Nephron progenitor cell (in vitro differentiated cells): Measurements from ENCODE around the gene RECQL.

Experiments
- DNase-seq: peaks from one replicate; pipeline ENCODE4 v3.0.0; 2021
- H3K27ac Mint-ChIP-seq: 2 replicates; pipeline ENCODE4 v1.8.0; 2021; ENCODE audit warnings: mild to moderate bottlenecking, moderate library complexity, mixed read lengths
- H3K27me3 Mint-ChIP-seq: 2 replicates; pipeline ENCODE4 v1.8.0; 2021; ENCODE audit warnings: mild to moderate bottlenecking, low read depth, mixed read lengths; ENCODE audit not compliant: poor library complexity
- H3K36me3 Mint-ChIP-seq: 2 replicates; pipeline ENCODE4 v1.8.0; 2021; ENCODE audit warnings: low read depth, mixed read lengths
- H3K4me1 Mint-ChIP-seq: 2 replicates; pipeline ENCODE4 v1.8.0; 2021; ENCODE audit warnings: mixed read lengths
- H3K4me3 Mint-ChIP-seq: 2 replicates; pipeline ENCODE4 v1.8.0; 2021; ENCODE audit warnings: mild to moderate bottlenecking, moderate library complexity, mixed read lengths
- H3K9me3 Mint-ChIP-seq: 2 replicates; pipeline ENCODE4 v1.8.0; 2021; ENCODE audit warnings: mild to moderate bottlenecking, moderate library complexity, mixed read lengths
- TF ChIP-seq, protein P1 (sequence below): fragments of 200-600 bp; sonication (generic); IDR thresholded peaks from 2 replicates; pipeline ENCODE4 v1.5.0; 2021; ENCODE audit warnings: antibody characterized with exemption

The RECQL gene

GRCh38 chr12:21518451-21518850 is 17.0 kb upstream of the RECQL start:
- no peak overlapping the region for H3K4me3 Mint-ChIP-seq
- no peaks in the 10 kb centered on the region for H3K9me3 Mint-ChIP-seq

GRCh38 chr12:21516281-21516680 is 14.8 kb upstream of the RECQL start:
- TF ChIP-seq, protein P1, sequence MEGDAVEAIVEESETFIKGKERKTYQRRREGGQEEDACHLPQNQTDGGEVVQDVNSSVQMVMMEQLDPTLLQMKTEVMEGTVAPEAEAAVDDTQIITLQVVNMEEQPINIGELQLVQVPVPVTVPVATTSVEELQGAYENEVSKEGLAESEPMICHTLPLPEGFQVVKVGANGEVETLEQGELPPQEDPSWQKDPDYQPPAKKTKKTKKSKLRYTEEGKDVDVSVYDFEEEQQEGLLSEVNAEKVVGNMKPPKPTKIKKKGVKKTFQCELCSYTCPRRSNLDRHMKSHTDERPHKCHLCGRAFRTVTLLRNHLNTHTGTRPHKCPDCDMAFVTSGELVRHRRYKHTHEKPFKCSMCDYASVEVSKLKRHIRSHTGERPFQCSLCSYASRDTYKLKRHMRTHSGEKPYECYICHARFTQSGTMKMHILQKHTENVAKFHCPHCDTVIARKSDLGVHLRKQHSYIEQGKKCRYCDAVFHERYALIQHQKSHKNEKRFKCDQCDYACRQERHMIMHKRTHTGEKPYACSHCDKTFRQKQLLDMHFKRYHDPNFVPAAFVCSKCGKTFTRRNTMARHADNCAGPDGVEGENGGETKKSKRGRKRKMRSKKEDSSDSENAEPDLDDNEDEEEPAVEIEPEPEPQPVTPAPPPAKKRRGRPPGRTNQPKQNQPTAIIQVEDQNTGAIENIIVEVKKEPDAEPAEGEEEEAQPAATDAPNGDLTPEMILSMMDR, result no peak
- Mint-ChIP-seq H3K4me1 (peaks cover 7% of the 10 kb centered on the region), H3K9me3 (no peaks in the 10 kb centered on the region), H3K36me3 (peaks cover 8% of the 10 kb centered on the region), H3K27ac (no peak overlapping the region), H3K4me3 (no peak overlapping the region), H3K27me3 (no peaks in the 10 kb centered on the region)
- DNase-seq, result no peak

More at GRCh38 chr12:21518451-21518850, 17.0 kb upstream of the RECQL start:
- no peaks in the 10 kb centered on the region for H3K27me3 Mint-ChIP-seq
- TF ChIP-seq, protein P1, result no peak
- no peak for DNase-seq
- no peaks in the 10 kb centered on the region for H3K4me1 Mint-ChIP-seq
- H3K36me3 Mint-ChIP-seq, result peaks cover 6% of the 10 kb centered on the region
- no peak overlapping the region for H3K27ac Mint-ChIP-seq

GRCh38 chr12:21509768-21510167 is 8.3 kb upstream of the RECQL start:
- no peak for DNase-seq
- no peaks in the 10 kb centered on the region for H3K9me3 Mint-ChIP-seq
- H3K27me3 Mint-ChIP-seq, result no peaks in the 10 kb centered on the region
- peaks cover 24% of the 10 kb centered on the region for H3K4me1 Mint-ChIP-seq
- H3K36me3 Mint-ChIP-seq, result peaks cover 26% of the 10 kb centered on the region
- H3K27ac Mint-ChIP-seq, result no peak overlapping the region
- TF ChIP-seq, protein P1, result no peak
- H3K4me3 Mint-ChIP-seq, result no peak overlapping the region

GRCh38 chr12:21507849-21508248 is 6.4 kb upstream of the RECQL start:
- H3K9me3 Mint-ChIP-seq, result no peaks in the 10 kb centered on the region
- no peak overlapping the region for H3K27ac Mint-ChIP-seq
- no peak overlapping the region for H3K4me3 Mint-ChIP-seq
- H3K4me1 Mint-ChIP-seq, result peaks cover 40% of the 10 kb centered on the region
- H3K36me3 Mint-ChIP-seq, result peaks cover 19% of the 10 kb centered on the region
- TF ChIP-seq, protein P1, result no peak
- no peaks in the 10 kb centered on the region for H3K27me3 Mint-ChIP-seq
- no peak for DNase-seq

DNA sequence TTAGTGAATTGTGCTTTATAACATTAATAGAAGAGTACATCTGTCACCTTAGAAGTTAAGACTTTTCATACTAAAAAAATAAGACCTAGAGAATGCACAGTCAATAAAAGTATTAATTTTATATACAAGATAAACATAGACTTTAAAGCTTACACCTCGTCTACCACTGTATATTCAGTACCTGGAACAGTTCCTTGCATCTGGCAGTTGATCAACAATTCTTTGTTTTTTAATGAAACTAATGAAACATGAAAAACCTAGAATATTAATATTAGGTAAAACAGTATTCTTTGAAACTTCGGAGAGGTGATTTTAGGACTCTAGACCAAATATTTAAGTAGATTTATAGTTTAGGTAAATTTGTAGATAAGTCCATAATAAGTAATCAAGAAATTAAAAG is 4.5 kb upstream of the RECQL start:
- no peaks in the 10 kb centered on the region for H3K27me3 Mint-ChIP-seq
- H3K4me3 Mint-ChIP-seq, result no peak overlapping the region
- no peak for DNase-seq
- H3K27ac Mint-ChIP-seq, result no peak overlapping the region
- TF ChIP-seq, protein P1, result no peak
- peaks cover 19% of the 10 kb centered on the region for H3K36me3 Mint-ChIP-seq
- H3K4me1 Mint-ChIP-seq, result peaks cover 35% of the 10 kb centered on the region
- H3K9me3 Mint-ChIP-seq, result no peaks in the 10 kb centered on the region

DNA sequence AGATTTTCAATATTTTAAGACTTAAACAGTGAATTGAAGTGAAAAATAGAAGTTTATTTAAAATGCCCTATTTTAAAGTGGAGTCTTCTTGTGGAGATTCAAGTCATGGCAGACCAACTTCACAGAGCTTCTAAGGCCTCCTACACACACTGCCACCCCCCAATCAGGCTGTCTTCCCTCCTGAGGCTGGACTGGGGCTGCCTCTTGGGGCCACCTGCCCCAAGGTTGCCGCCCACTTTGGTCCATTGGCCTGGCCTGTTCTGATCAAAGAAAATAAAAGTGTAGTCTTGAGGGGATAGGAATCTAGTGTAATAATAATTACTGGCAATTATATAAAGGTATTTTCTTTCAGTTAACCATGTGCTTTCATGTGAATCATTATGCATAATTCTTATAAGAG is 1.4 kb upstream of the RECQL start:
- no peak for DNase-seq
- Mint-ChIP-seq H3K36me3 (peaks cover 2% of the 10 kb centered on the region), H3K9me3 (no peaks in the 10 kb centered on the region), H3K4me1 (peaks cover 23% of the 10 kb centered on the region), H3K27ac (no peak overlapping the region), H3K4me3 (no peak overlapping the region), H3K27me3 (no peaks in the 10 kb centered on the region)
- TF ChIP-seq, protein P1, result no peak
